Measurements from ENCODE around the gene CC2D2B.
"Not testable (repeated sequence)": the region's sequence is repeated elsewhere in the genome, so short reads cannot be mapped to it uniquely, and the experiment has no call there.

Gene CC2D2B

GRCh38 chr10:95907456-95908253 is at the start of gene CC2D2B:
Gene CC2D2B, plus strand, starts transcription at chr10:95907975. Its CDS starts 3,349 bp downstream, at chr10:95911324.
- DNase-seq: peak; percentile 56

- DNase-seq: no peak
Measured at GRCh38 chr10:95860166-95860940, 47.4 kb upstream of the CC2D2B start.

GRCh38 chr10:95861386-95861785 is 46.4 kb upstream of the CC2D2B start:
- DNase-seq: no peak

GRCh38 chr10:95864906-95865813 is 42.6 kb upstream of the CC2D2B start:
- DNase-seq: no peak

GRCh38 chr10:95865814-95866466 is 41.8 kb upstream of the CC2D2B start:
- DNase-seq: no peak

GRCh38 chr10:95866467-95866842 is 41.3 kb upstream of the CC2D2B start:
- no peak for DNase-seq

GRCh38 chr10:95867866-95868265 is 39.9 kb upstream of the CC2D2B start:
- DNase-seq: no peak

GRCh38 chr10:95872158-95872711 is 35.5 kb upstream of the CC2D2B start:
- no peak for DNase-seq

GRCh38 chr10:95873139-95873538 is 34.6 kb upstream of the CC2D2B start:
- no peak for DNase-seq

GRCh38 chr10:95873651-95874050 is 34.1 kb upstream of the CC2D2B start:
- no peak for DNase-seq

GRCh38 chr10:95874783-95875182 is 33.0 kb upstream of the CC2D2B start:
- DNase-seq: not testable (repeated sequence)

- DNase-seq: no peak
Measured at GRCh38 chr10:95876756-95877155, 31.0 kb upstream of the CC2D2B start.

- DNase-seq: no peak
Measured at GRCh38 chr10:95877881-95878280, 29.9 kb upstream of the CC2D2B start.

- no peak for DNase-seq
Measured at GRCh38 chr10:95880704-95881103, 27.1 kb upstream of the CC2D2B start.

GRCh38 chr10:95881316-95881715 is 26.5 kb upstream of the CC2D2B start:
- DNase-seq: no peak

GRCh38 chr10:95889830-95890229 is 17.9 kb upstream of the CC2D2B start:
- no peak for DNase-seq

GRCh38 chr10:95896071-95896850 is 11.5 kb upstream of the CC2D2B start:
- no peak for DNase-seq

GRCh38 chr10:95905897-95906580 is 1.7 kb upstream of the CC2D2B start:
- not testable (repeated sequence) for DNase-seq

- peak; percentile 25 for DNase-seq
Measured at GRCh38 chr10:95906677-95907455, 909 bp upstream of the CC2D2B start.

GRCh38 chr10:95908450-95908849 is 675 bp downstream of the CC2D2B start:
- DNase-seq: no peak
